Stimulated activated CD4-positive, alpha-beta T cell treated with anti-CD3 and anti-CD28 coated beads, Interleukin-1b, Interleukin-23, amount 100 ng/mL, for 48 hours (primary cell): ENCODE data around the gene PDE6A.

Experiments
- DNase-seq: peaks from one replicate; pipeline ENCODE4 v3.0.0-alpha.2; 2020

The PDE6A gene

DNA sequence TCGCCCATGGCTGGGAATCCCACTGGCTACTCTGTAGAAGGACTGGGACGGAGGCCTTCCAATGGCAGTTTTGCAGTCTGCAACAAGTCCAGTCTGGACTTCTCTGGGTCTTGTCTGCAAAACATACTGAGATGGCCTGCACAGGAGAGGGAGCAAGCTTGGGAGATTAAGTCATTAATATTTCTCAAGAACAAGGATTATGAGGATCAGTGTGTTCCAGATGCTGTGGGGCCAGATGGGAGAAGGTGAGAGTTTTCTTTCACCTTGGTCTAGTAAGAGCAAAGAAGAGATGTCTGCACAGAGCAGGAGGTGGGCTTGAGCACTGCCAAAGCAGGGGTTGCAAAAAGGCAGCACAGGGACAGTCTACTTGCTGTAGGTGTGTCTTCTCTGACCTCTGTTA is at the start of gene PDE6A:
TSS of gene PDE6A (minus strand) at position 128 of the 400 bp plus-strand sequence. CDS start at position 8, 120 bp downstream.
- DNase-seq = no peak

DNA sequence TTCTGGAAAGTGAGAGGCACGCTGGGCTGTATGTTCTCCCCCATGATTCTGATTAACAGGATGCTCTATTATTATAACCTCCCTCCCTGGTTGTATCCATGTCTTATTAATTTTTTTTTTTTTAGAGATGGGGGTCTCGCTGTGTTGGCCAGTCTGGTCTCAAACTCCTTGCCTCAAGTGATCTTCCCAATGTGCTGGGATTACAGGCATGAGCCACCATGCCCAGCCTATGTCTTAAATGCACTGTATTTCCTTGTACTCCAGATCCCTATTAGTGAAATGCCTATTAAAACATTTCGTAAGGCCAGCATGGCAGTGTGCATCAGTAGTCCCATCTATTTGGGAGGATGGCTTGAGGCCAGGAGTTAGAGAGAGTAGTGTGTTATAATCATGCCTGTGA is 48.9 kb upstream of the PDE6A start:
- no peak for DNase-seq

DNA sequence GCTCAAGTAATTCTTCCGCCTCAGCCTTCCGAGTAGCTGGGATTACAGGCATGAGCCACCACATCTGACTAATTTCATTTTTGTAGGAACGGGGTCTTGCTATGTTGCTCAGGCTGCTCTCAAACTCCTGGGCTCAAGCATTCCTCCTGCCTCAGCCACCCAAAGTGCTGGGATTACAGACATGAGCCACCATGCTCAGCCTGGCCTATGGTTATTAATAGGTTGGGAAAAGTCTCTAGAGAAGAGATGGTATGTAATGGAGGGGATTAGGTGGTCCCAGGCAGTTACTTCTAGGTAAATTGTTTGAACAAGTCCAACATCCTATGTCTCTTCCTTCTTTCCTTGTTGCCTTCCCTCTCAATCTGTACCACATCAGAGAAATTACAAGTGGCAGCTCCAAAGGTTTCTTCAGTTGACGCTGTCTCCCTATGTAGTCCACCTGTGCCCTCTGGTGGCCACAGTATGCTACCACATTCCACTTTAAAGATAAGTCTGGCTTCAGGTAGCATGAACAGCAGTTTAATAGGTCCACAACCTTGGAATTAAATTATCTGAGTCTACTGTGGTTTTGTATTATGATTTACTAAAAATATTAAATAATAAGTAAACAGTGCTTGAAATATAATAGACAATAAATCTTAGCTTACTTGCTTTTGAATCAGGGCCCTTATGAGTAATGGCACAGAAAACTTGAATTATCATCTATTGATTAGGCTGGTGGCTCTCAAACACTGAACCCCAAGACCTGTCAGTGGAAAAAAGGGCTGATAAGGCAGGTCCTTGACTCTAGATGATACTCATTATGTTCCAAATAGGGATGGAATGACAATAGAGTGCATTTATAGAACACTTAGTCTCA is 46.2 kb upstream of the PDE6A start:
- peak; percentile 63 for DNase-seq

DNA sequence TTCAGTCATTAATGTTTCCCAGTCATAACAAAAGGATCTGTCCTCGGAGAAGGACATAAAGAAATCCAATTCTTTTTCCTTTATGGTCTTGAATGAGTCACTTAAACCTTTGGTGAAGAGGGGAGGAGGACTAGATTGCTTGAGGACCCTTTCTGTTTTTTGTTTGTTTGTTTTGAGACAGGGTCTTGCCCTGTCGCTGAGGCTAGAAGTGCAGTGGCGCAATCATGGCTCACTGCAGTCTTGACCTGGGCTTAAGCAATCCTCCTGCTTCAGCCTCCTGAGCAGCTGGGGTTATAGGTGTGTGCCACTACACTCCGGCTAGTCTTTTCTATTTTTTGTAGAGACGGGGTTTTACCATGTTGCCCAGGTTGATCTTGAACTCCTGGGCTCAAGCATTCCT is 43.5 kb upstream of the PDE6A start:
- no peak for DNase-seq

DNA sequence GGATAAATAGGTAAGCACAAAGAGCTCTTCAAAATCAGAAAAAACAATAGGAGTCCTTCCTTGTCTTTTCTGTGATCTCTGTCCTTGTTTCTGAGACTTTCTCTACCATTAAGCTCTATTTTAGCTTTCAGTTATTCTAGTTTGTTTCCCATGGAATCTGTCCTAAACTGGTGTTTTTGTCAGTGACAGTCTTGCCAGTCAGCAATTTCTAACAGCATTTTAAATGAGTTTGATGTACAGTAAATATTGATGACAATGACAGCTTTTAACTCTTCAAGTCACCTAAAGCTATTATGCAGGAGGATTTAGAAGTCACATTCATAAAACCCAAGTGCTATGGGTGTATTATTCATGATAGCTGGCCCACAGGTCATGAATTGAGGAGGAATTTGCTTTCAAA is 37.9 kb upstream of the PDE6A start:
- DNase-seq = no peak

DNA sequence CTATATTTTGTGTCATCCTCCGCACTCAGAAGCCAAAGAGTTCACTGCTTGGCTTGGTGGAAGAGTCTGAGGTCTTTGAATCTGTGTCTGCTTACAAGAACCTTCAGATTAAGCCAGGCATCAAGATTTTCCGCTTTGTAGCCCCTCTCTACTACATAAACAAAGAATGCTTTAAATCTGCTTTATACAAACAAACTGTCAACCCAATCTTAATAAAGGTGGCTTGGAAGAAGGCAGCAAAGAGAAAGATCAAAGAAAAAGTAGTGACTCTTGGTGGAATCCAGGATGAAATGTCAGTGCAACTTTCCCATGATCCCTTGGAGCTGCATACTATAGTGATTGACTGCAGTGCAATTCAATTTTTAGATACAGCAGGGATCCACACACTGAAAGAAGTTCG is 36.6 kb upstream of the PDE6A start:
- no peak for DNase-seq

DNA sequence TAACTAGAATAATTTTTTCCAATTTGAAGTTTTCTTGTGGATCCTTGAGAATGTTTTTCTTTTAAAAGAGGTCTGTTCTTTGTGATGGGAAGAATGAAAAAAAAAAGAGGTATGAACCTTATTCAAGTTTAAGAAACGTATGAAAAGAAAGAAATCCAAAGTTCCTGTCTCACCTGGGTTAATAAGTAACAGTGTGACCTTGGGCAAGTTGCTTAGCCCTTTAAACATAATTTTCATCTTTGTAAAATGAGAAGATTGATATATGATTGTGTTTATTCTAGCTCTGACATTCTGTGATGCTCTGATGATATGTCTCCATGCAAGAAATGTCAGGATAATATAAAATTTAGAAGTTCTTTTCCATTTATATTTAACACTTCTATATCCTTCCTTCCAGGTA is 35.3 kb upstream of the PDE6A start:
- no peak for DNase-seq

DNA sequence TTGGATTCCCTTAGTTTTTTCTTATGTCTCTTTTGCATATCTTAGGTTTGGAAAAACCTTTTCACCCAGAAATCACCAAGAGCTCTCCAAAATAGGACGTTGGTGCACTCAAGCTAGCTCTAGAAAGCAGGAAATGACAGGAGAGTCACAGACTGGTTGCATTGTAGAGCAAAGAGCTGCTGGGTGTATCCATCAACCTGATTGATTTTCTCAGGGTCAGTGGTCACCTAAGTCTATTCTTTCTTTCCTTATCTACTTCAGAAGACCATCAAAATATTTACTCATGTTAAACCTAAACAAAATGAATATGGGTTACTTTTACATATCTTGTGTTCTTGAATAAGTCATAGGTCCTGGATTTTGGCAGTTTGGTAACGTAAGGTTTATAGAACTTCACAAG is 30.8 kb upstream of the PDE6A start:
- no peak for DNase-seq

DNA sequence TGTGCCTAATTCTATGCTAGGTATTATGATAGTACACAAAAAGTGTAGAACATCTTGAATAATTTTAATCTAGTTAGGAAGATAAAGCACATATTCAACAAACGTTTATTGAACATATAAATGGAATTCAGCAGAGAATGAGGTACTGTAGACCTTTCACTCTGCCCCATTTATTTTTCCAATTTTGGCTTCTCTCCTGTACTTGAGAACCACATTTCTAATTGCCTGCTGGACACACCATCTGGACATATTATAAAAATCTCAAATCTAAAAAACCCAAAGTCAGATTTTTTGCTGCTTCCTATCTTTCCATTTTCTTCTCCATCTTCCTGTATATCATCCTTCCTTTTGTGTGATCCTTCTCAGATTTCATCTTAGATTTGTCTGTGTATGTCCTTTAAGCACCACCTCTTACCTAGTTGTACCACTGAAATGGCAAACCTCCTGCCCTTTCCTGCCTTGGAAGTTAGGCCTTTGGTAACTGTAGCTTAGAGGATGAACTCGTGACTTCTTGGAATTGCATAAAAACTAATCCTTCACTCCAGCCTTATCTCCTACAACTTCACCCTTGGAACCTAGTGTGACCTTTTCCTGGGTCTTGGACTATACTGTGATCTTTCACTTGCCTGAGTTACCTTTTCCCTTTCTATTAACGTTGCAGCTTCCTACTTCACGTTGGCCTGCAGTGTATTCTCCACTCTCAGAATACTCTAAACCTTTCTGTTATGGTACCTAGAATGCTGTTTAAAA is 24.8 kb upstream of the PDE6A start:
- no peak for DNase-seq

DNA sequence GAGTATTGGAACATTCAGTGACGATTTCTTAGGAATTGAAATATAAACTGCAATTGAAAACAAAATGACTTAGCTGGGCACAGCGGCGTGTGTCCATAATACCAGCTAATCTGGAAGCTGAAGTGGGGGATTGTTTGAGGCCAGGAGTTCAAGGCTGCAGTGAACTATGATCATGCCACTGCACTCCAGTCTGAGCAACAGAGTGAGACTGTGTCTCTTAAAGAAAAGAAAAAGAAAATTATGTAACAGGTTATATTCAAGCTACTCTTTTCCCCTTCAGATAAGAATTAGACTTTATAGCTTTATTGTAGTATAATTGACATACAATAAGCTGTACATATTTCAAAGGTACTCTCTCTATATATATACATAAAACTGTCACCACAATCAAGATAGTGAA is 22.4 kb upstream of the PDE6A start:
- DNase-seq = no peak

DNA sequence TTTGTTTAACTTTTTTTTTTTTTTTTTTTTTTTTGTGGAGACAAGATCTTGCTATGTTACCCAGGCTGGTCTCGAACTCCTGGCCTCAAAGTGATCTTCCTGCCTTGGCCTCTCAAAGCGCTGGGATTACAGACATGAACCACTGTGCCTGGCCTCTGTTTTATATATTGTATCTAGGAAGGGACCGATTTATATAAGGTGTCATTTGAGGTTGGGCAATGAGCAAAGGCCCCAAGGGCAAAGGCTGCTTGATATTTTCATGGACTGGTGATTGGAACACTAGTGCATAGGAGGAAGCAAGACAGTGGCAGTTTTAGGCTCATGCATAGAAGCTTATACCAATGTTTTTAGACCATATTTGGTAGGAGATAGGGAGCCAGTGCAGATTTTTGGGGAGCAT is 19.1 kb upstream of the PDE6A start:
- no peak for DNase-seq

DNA sequence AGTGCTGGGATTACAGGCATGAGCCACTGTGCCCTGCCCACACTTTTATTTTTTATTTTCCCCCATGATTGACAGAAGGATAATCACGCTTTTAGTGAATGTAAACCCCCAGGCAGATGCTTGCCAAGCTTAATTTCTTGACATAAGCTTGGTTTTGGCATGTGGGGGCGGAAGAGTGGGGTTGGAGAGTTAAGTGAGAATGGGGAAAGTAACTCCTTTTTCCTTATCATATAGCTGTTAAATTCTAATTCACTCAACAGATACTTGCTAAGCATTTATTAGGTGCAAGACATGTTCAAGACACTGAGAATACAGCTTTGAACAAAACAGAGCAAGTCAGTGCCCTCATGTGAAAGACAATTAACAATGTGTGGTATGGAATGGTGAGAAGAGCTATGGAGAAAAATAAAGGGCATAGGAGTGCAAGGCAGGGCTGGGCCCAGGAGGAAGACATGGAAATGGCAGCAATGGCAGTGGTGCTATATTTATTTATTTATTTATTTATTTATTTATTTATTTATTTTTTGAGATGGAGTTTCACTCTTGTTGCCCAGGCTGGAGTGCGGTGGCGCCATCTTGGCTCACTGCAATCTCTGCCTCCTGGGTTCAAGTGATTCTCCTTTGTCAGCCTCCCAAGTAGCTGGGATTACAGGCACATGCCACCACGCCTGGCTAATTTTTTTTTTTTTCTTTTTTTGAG is 18.2 kb upstream of the PDE6A start:
- no peak for DNase-seq

DNA sequence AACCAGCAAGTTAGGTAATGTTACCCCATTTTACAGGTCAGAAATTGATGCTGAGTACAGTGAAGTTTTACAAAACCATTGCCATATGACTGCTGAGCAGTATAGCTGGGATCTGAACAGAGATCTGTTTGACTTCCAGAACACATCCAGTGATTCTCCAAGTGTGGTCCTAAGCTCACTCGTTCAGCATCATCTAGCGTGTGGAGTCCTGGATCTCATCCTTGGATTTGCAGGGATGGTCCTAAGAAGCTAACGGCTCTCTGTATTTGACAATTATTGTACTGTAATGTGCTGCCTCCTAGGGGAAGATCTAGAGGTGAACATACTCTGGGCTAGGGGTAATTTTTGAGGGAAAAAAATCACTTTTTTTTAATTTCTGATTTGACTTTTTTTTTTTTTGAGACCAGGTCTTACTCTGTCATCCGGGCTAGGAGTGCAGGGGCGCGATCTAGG is 17.4 kb upstream of the PDE6A start:
- no peak for DNase-seq

DNA sequence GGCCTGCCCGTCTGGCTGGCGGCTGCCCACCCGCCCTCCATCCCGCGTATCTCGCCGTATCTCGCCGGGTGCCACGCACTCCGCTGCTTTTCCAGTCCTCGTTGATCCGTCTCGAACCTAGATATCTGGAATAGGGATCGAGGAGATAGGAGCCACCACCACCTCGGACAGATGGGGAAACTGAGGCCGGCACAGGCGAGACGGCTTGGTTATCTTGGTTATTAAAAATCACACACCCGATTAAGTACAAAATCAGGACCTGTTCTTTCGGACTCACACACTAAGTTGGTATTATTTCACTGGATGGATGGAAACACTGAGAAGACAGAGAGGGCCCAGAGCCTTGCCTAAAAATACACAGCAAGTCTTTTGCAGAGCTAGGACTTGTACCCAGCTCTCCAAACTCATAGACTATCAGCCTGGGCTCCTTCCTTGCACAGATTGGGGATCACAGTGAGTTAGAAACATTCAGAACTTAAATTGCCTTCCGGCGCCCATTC is 16.6 kb upstream of the PDE6A start:
- DNase-seq = no peak

DNA sequence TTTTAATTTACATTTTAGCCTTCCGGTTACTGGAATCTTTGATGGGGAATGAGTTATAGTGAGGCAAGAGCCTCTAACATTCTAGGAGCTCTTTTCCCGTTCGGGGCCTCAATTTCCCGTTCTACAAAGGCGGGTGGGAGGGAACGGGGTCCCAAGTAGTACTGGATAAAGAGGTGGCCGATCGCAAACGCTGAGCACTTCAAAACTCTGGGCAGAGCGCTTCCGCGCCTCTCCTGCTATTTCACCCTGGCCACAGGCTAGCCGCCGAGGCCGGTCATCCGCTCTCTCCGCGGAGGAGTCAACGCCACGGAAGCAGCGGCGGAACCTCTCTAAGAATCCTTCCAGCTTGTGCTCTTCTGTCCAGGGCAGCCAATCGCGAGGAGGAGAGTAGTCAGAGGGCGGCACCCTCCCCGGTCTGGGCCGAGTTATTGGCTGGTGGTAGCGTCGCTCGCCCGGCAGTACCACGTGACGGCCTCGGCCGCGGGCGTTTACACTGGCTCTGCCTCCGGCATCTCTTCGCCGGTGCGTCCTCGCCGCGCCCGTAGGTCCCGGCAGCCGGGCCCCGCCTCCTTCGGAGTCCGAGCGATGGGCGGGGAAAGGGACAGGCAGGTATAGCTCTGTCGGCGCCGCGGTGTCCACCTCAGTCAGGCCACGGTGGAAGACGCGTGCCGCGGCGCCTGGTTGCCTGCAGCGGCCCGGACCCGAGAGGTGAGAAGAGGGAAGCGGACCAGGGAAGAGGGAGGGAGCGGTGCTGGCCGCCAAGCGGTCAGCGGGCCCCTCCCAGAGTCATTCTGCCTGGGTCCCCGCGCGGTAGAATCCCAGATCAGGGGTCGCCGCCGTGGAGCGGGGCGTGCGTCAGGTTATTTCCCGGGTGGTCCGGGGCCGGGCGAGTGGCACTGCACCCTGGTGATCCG is 15.9 kb upstream of the PDE6A start, which contains the start of gene SLC26A2:
TSS of gene SLC26A2 (plus strand) at position 487 of the 914 bp plus-strand sequence. CDS start 16,895 bp downstream, outside the sequence.
- DNase-seq = peak; percentile 96

DNA sequence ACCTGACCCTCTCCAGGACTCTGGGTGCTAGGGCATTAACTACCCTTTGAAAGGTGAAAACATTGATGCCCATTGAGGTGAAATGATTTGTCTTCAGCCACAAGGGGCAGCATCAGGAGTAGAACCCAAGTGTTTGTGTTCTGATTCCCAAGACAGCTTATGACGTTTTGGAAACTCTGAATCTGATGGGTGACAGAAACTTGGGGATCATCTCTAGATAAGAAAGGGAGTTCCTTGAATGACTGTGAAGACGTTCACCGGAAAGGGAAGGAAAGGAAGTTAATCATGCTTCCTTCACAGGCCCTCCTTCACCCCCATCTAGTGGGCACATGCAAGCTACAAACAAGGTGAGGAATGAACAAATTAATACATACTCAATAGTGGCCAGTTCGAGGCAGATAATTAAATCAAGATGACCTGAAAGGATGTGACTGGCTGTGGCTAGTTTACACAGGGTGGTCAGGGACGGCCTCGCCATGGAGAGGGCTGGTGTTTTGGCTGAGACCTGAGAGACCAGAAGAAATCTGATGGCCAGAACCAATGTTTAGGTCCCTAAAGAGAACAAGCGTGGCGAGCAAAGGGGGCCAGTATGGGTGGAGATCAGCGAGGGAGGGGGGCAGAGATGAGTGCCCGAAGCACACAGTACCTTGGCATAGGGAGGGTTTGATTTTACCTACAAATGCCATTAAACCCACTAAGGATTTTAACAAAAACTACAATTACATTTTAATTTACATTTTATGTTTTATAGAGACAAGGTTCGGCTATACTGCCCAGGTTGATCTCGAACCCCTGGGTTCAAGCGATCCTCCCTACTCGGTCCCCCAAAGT is 15.0 kb upstream of the PDE6A start:
- peak; percentile 48 for DNase-seq

DNA sequence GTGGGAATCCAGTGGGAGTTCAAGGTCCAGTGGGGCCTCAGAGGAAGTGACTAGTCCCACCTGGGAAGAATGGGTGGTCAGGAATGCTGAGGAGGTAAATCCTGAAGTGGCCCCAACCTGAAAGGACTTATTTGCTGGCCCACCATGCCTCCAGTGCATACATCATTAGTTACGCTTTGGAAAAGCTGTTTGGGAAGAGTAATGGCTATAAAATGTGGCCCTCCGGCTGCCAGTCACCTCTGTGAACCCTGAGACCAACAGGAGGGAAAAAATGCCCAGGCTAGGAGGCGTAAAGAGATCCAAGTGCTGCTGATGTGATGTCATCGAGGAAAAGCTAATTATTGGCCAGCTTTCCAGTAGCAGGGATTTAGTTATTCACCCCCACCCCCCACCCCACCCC is 13.3 kb upstream of the PDE6A start:
- no peak for DNase-seq

DNA sequence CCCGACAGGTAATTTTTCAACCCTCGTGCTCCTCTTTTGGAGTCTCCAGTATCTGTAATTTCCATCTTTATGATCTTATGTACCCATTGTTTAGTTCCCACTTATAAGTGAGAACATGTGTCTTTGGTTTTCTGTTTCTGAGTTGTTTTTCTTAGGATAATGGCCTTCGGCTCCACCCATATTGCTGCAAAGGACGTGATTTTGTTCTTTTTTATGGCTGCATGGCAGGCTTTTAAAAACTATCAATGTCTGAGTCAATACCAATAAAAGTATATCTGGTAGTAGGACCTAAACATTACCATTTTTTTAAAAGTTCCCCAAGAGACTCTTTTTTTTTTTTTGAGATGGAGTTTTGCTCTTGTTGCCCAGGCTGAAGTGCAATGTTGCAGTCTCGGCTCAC is 12.1 kb upstream of the PDE6A start:
- no peak for DNase-seq

DNA sequence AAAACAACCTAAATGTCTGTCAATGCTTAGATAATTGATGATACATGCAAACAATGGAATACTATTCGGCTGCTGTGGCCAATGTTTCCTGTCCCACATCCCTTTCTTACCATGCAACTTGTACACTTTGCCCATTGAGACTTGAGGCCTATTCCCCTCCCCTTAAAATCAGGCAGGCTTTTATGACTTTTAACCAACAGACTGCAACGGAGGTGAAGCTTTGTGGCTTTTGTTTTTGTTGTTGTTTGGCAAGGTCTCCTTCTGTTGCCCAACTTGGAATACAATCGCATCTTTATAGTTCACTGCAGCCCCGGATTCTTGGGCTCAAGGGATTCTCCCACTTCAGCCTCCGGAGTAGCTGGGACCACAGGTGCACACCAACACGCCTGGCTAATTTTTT is 10.2 kb upstream of the PDE6A start:
- DNase-seq = no peak

DNA sequence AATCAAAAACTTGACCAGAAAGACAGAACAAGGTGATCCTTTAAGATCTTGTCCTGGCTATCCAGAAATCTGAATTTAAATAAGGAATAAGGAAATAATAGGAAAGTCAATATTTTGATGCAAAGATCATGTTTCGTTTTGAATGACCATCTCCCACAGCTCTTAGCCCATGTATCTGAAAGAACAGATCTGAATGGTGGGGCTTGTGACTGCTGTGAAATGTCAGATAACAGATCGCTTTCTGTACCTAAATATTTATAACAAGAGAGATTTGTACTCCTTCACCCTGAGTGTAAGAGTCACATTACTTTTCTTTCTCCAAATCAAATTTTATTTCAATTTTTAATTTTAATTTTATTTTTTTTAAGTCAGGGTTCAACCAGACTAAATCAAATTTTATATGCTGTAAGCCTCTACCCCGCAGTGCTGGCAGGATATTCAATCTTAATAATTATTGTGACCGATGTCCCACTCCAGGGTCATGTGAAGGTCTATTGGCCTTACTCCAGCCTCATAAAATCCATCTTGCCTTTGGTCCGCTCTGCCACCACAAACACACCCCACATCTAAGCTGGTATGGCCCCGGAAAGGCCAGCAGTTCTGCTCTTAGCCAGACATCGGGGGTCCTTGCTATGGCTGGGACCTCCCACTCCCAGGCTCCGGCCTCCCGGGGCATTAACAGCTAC is 9.0 kb upstream of the PDE6A start:
- DNase-seq = no peak
